GM23338 (cell line): ENCODE results near the gene GFER. TPM values are rescaled to one million over a fixed set of nuclear protein-coding genes. Genes with fewer than 3 reads are reported as not detected.

Source experiments
- ATAC-seq: fragments of 200-7000 bp; cut with Tn5 transposase; 3 replicates; pipeline ENCODE4 v1.9.1; 2020
- DNase-seq: peaks from one replicate; pipeline ENCODE4 v3.0.0-alpha.2; 2015; ENCODE audit warnings: low spot score
- H2AFZ ChIP-seq: fragments of 200-600 bp; sonication (generic); 2 replicates; pipeline ENCODE4 v1.8.0; 2016; ENCODE audit warnings: antibody characterized with exemption, mild to moderate bottlenecking, moderate library complexity
- H3F3A ChIP-seq: fragments of 200-600 bp; sonication (generic); replicated peaks from 2 replicates; pipeline ENCODE4 v1.8.0; 2017; ENCODE audit warnings: antibody characterized with exemption, mixed run types, low read depth
- H3K27ac ChIP-seq: fragments of 200-600 bp; sonication (generic); 2 replicates; pipeline ENCODE4 v1.6.1; 2016; ENCODE audit warnings: low read depth
- H3K27me3 ChIP-seq: fragments of 200-600 bp; sonication (generic); 2 replicates; pipeline ENCODE4 v1.8.0; 2016; ENCODE audit warnings: mild to moderate bottlenecking, mixed run types, moderate library complexity; ENCODE audit not compliant: insufficient read depth
- H3K36me3 ChIP-seq: fragments of 200-600 bp; sonication (generic); 2 replicates; pipeline ENCODE4 v1.8.0; 2016; ENCODE audit warnings: mild to moderate bottlenecking; ENCODE audit not compliant: insufficient read depth
- H3K4me1 ChIP-seq: fragments of 200-600 bp; sonication (generic); 2 replicates; pipeline ENCODE4 v1.8.0; 2016; ENCODE audit warnings: mild to moderate bottlenecking, moderate library complexity; ENCODE audit not compliant: insufficient read depth
- H3K4me2 ChIP-seq: fragments of 200-600 bp; sonication (generic); 2 replicates; pipeline ENCODE4 v1.7.1; 2017; ENCODE audit warnings: mixed run types
- H3K4me3 ChIP-seq: fragments of 200-600 bp; sonication (generic); 2 replicates; pipeline ENCODE4 v1.6.1; 2016; ENCODE audit warnings: mixed run types
- H3K79me2 ChIP-seq: fragments of 200-600 bp; sonication (generic); replicated peaks from 2 replicates; pipeline ENCODE4 v1.8.0; 2017; ENCODE audit warnings: mild to moderate bottlenecking; ENCODE audit not compliant: insufficient read depth
- H3K9me2 ChIP-seq: fragments of 200-600 bp; sonication (generic); 2 replicates; pipeline ENCODE4 v1.8.0; 2017; ENCODE audit not compliant: insufficient read depth
- H4K20me1 ChIP-seq: fragments of 200-600 bp; sonication (generic); replicated peaks from 2 replicates; pipeline ENCODE4 v1.8.0; 2017; ENCODE audit warnings: mild to moderate bottlenecking; ENCODE audit not compliant: insufficient read depth
- H3K27ac Mint-ChIP-seq: 2 replicates; pipeline ENCODE4 v1.8.0; 2020; ENCODE audit warnings: inconsistent platforms, mild to moderate bottlenecking, moderate library complexity, mixed read lengths
- H3K27me3 Mint-ChIP-seq: 3 replicates; pipeline ENCODE4 v1.8.0; 2022; ENCODE audit warnings: low read depth, mild to moderate bottlenecking, moderate library complexity, mixed read lengths, inconsistent platforms; ENCODE audit not compliant: insufficient read depth, poor library complexity
- H3K36me3 Mint-ChIP-seq: 3 replicates; pipeline ENCODE4 v1.8.0; 2021; ENCODE audit warnings: low read depth, mild to moderate bottlenecking, inconsistent platforms, moderate library complexity, mixed read lengths
- H3K4me1 Mint-ChIP-seq: 3 replicates; pipeline ENCODE4 v1.8.0; 2020; ENCODE audit warnings: mild to moderate bottlenecking, inconsistent platforms, mixed read lengths
- H3K4me3 Mint-ChIP-seq: 3 replicates; pipeline ENCODE4 v1.8.0; 2021; ENCODE audit warnings: moderate library complexity, mild to moderate bottlenecking, inconsistent platforms, mixed read lengths
- H3K9me3 Mint-ChIP-seq: 3 replicates; pipeline ENCODE4 v1.8.0; 2020; ENCODE audit warnings: moderate library complexity, mild to moderate bottlenecking, inconsistent platforms, mixed read lengths
- CREB1 ChIP-seq: fragments of 250-450 bp; sonication (Bioruptor Pico); IDR thresholded peaks from 2 replicates; pipeline ENCODE4 v1.5.0; 2020; ENCODE audit warnings: low read depth, mild to moderate bottlenecking, moderate library complexity
- EZH2 ChIP-seq: fragments of 200-600 bp; sonication (generic); IDR thresholded peaks from one replicate; pipeline ENCODE4 v1.8.0; 2017; ENCODE audit warnings: antibody characterized with exemption, mild to moderate bottlenecking, low read depth; ENCODE audit not compliant: unreplicated experiment
- EZH2phosphoT487 ChIP-seq: fragments of 200-600 bp; sonication (generic); IDR thresholded peaks from one replicate; pipeline ENCODE4 v1.8.1; 2018; ENCODE audit warnings: antibody characterized with exemption; ENCODE audit not compliant: unreplicated experiment
- JUNB ChIP-seq: IDR thresholded peaks from one replicate; pipeline ENCODE4 v1.6.1; 2016; ENCODE audit warnings: antibody characterized with exemption; ENCODE audit not compliant: unreplicated experiment
- NANOG ChIP-seq: IDR thresholded peaks from 2 replicates; pipeline ENCODE4 v1.6.1; 2016; ENCODE audit warnings: antibody characterized with exemption, borderline replicate concordance
- POLR2AphosphoS5 ChIP-seq: IDR thresholded peaks from 2 replicates; pipeline ENCODE4 v1.6.1; 2016; ENCODE audit warnings: antibody characterized with exemption, low read depth
- STAT1 ChIP-seq: IDR thresholded peaks from one replicate; pipeline ENCODE4 v1.6.1; 2016; ENCODE audit warnings: antibody characterized with exemption; ENCODE audit not compliant: unreplicated experiment
- ZNF114 ChIP-seq: fragments of 250-450 bp; sonication (Bioruptor Pico); IDR thresholded peaks from 2 replicates; pipeline ENCODE4 v1.5.0; 2020; ENCODE audit warnings: mild to moderate bottlenecking, moderate library complexity
- ZNF331 ChIP-seq: fragments of 250-450 bp; sonication (Bioruptor Pico); IDR thresholded peaks from 2 replicates; pipeline ENCODE4 v1.5.0; 2020; ENCODE audit warnings: low read depth, mild to moderate bottlenecking, moderate library complexity
- polyA plus RNA-seq: library from polyadenylated mRNA; unstranded; fragments of >200 nt; fragmentation: Nextera tagmentation; extraction: Ambion mirVana; gene quantifications from 2 replicates; pipeline ENCODE4 v1.2.1, GENCODE V29; 2016
- total RNA-seq: library from RNA; depleted of rRNA; stranded (reverse); fragments of >200 nt; shearing (Covaris generic); gene quantifications from 2 replicates; pipeline ENCODE4 v1.2.3, GENCODE V29; 2014
- TF ChIP-seq, protein P1 (sequence below): IDR thresholded peaks from 2 replicates; pipeline ENCODE4 v1.6.1; 2016; ENCODE audit warnings: antibody characterized with exemption
- TF ChIP-seq, protein P2 (sequence below): fragments of 250-450 bp; sonication (Bioruptor Pico); IDR thresholded peaks from 2 replicates; pipeline ENCODE4 v1.5.0; 2020; ENCODE audit warnings: mild to moderate bottlenecking, moderate library complexity
- TF ChIP-seq, protein P3 (sequence below): IDR thresholded peaks from one replicate; pipeline ENCODE4 v1.6.1; 2018; ENCODE audit warnings: antibody characterized with exemption; ENCODE audit not compliant: unreplicated experiment
- TF ChIP-seq, protein P4 (sequence below), 2 experiments: fragments of 200-600 bp in 1 of 2; sonication (generic) in 1 of 2; conservative IDR thresholded peaks; 2 replicates each; pipeline versions ENCODE4 v1.5.1 to v1.6.1; 2016 to 2017; ENCODE audit warnings: antibody characterized with exemption in 2 of 2, low read depth in 2 of 2, mild to moderate bottlenecking in 2 of 2, moderate library complexity in 1 of 2

The GFER gene
- total and polyA plus RNA-seq, 2 experiments from 2014 or later, result 40.1 to 64.5 TPM

DNA sequence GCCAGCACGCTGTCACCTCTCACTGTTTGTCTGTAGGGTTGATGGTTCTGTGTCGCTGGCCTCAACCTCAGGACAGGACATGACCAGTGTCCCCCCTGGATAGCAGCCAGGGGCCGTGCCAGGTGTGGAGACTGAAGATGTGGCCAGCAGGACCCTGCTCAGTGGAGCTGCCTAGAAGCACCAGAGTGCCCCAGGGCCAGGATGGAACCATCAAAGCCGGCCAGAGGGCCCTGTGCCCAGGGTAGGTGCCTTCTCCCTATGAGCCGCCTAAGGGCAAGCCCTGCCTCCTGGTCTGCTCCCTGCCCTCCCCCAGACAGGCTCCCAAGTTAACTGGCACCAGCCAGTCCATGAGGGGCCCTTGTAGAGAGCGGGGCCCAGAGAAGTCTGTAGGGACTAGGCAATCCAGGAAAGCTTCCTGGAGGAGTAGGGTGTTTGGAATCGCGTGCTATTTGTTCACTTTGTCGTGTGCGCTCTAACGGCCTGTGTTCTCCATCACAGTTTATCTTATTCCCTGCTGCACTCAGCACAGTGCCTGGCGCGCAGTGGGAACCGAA, 25.2 kb upstream of the GFER start:
- peaks cover 5% of the 10 kb centered on the region; the same call in 2 of the 3 replicates for H3K9me3 Mint-ChIP-seq
- peak overlapping the region; percentile 92 for H3K4me3 Mint-ChIP-seq
- no peak overlapping the region for H3K27ac Mint-ChIP-seq
- Histone ChIP-seq H3K79me2 (peaks cover 25% of the 10 kb centered on the region), H3K27me3 (no peaks in the 10 kb centered on the region), H2AFZ (peak overlapping the region; percentile 97), H3K4me1 (peaks cover 32% of the 10 kb centered on the region; the same call in 1 of the 2 replicates), H3K36me3 (peaks cover 20% of the 10 kb centered on the region), H3K4me2 (peak overlapping the region; percentile 91), H3F3A (peaks cover 45% of the 10 kb centered on the region), H3K9me2 (no peaks in the 10 kb centered on the region), H4K20me1 (peaks cover 21% of the 10 kb centered on the region), H3K4me3 (peak overlapping the region; percentile 89), H3K27ac (no peak overlapping the region)
- DNase-seq (no peak), ATAC-seq (peak; percentile 1)
- peaks cover 32% of the 10 kb centered on the region for H3K4me1 Mint-ChIP-seq
- H3K36me3 Mint-ChIP-seq, result peaks cover 36% of the 10 kb centered on the region
- peaks cover 47% of the 10 kb centered on the region for H3K27me3 Mint-ChIP-seq
- TF ChIP-seq EZH2phosphoT487 (no peak), CREB1 (CRISPR knock-in tag) (no peak), EZH2 (no peak), STAT1 (no peak), POLR2AphosphoS5 (no peak), NANOG (no peak), ZNF331 (no peak), JUNB (no peak), ZNF114 (CRISPR knock-in tag) (no peak)
- TF ChIP-seq, protein P1, sequence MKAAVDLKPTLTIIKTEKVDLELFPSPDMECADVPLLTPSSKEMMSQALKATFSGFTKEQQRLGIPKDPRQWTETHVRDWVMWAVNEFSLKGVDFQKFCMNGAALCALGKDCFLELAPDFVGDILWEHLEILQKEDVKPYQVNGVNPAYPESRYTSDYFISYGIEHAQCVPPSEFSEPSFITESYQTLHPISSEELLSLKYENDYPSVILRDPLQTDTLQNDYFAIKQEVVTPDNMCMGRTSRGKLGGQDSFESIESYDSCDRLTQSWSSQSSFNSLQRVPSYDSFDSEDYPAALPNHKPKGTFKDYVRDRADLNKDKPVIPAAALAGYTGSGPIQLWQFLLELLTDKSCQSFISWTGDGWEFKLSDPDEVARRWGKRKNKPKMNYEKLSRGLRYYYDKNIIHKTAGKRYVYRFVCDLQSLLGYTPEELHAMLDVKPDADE, result no peak
- TF ChIP-seq, protein P2, sequence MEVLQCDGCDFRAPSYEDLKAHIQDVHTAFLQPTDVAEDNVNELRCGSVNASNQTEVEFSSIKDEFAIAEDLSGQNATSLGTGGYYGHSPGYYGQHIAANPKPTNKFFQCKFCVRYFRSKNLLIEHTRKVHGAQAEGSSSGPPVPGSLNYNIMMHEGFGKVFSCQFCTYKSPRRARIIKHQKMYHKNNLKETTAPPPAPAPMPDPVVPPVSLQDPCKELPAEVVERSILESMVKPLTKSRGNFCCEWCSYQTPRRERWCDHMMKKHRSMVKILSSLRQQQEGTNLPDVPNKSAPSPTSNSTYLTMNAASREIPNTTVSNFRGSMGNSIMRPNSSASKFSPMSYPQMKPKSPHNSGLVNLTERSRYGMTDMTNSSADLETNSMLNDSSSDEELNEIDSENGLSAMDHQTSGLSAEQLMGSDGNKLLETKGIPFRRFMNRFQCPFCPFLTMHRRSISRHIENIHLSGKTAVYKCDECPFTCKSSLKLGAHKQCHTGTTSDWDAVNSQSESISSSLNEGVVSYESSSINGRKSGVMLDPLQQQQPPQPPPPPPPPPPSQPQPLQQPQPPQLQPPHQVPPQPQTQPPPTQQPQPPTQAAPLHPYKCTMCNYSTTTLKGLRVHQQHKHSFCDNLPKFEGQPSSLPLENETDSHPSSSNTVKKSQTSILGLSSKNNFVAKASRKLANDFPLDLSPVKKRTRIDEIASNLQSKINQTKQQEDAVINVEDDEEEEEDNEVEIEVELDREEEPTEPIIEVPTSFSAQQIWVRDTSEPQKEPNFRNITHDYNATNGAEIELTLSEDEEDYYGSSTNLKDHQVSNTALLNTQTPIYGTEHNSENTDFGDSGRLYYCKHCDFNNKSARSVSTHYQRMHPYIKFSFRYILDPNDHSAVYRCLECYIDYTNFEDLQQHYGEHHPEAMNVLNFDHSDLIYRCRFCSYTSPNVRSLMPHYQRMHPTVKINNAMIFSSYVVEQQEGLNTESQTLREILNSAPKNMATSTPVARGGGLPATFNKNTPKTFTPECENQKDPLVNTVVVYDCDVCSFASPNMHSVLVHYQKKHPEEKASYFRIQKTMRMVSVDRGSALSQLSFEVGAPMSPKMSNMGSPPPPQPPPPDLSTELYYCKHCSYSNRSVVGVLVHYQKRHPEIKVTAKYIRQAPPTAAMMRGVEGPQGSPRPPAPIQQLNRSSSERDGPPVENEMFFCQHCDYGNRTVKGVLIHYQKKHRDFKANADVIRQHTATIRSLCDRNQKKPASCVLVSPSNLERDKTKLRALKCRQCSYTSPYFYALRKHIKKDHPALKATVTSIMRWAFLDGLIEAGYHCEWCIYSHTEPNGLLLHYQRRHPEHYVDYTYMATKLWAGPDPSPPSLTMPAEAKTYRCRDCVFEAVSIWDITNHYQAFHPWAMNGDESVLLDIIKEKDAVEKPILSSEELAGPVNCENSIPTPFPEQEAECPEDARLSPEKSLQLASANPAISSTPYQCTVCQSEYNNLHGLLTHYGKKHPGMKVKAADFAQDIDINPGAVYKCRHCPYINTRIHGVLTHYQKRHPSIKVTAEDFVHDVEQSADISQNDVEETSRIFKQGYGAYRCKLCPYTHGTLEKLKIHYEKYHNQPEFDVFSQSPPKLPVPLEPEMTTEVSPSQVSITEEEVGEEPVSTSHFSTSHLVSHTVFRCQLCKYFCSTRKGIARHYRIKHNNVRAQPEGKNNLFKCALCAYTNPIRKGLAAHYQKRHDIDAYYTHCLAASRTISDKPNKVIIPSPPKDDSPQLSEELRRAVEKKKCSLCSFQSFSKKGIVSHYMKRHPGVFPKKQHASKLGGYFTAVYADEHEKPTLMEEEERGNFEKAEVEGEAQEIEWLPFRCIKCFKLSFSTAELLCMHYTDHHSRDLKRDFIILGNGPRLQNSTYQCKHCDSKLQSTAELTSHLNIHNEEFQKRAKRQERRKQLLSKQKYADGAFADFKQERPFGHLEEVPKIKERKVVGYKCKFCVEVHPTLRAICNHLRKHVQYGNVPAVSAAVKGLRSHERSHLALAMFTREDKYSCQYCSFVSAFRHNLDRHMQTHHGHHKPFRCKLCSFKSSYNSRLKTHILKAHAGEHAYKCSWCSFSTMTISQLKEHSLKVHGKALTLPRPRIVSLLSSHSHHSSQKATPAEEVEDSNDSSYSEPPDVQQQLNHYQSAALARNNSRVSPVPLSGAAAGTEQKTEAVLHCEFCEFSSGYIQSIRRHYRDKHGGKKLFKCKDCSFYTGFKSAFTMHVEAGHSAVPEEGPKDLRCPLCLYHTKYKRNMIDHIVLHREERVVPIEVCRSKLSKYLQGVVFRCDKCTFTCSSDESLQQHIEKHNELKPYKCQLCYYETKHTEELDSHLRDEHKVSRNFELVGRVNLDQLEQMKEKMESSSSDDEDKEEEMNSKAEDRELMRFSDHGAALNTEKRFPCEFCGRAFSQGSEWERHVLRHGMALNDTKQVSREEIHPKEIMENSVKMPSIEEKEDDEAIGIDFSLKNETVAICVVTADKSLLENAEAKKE (CRISPR knock-in tag), result no peak
- TF ChIP-seq, protein P3, sequence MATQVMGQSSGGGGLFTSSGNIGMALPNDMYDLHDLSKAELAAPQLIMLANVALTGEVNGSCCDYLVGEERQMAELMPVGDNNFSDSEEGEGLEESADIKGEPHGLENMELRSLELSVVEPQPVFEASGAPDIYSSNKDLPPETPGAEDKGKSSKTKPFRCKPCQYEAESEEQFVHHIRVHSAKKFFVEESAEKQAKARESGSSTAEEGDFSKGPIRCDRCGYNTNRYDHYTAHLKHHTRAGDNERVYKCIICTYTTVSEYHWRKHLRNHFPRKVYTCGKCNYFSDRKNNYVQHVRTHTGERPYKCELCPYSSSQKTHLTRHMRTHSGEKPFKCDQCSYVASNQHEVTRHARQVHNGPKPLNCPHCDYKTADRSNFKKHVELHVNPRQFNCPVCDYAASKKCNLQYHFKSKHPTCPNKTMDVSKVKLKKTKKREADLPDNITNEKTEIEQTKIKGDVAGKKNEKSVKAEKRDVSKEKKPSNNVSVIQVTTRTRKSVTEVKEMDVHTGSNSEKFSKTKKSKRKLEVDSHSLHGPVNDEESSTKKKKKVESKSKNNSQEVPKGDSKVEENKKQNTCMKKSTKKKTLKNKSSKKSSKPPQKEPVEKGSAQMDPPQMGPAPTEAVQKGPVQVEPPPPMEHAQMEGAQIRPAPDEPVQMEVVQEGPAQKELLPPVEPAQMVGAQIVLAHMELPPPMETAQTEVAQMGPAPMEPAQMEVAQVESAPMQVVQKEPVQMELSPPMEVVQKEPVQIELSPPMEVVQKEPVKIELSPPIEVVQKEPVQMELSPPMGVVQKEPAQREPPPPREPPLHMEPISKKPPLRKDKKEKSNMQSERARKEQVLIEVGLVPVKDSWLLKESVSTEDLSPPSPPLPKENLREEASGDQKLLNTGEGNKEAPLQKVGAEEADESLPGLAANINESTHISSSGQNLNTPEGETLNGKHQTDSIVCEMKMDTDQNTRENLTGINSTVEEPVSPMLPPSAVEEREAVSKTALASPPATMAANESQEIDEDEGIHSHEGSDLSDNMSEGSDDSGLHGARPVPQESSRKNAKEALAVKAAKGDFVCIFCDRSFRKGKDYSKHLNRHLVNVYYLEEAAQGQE, result no peak
- TF ChIP-seq, protein P4, sequence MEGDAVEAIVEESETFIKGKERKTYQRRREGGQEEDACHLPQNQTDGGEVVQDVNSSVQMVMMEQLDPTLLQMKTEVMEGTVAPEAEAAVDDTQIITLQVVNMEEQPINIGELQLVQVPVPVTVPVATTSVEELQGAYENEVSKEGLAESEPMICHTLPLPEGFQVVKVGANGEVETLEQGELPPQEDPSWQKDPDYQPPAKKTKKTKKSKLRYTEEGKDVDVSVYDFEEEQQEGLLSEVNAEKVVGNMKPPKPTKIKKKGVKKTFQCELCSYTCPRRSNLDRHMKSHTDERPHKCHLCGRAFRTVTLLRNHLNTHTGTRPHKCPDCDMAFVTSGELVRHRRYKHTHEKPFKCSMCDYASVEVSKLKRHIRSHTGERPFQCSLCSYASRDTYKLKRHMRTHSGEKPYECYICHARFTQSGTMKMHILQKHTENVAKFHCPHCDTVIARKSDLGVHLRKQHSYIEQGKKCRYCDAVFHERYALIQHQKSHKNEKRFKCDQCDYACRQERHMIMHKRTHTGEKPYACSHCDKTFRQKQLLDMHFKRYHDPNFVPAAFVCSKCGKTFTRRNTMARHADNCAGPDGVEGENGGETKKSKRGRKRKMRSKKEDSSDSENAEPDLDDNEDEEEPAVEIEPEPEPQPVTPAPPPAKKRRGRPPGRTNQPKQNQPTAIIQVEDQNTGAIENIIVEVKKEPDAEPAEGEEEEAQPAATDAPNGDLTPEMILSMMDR (conservative IDR thresholded peaks at IDR 0.05; ENCODE audit: low read depth in 2 of 2), result no peak
